ENCODE data around the gene SLC41A1. TPM values are rescaled to one million over a fixed set of nuclear protein-coding genes. Genes with fewer than 3 reads are reported as not detected.

SLC41A1 gene
- 15.7 and 29.8 TPM in 2 replicates for total RNA-seq

GRCh38 chr1:205812878-205813754, at the start of gene SLC41A1:
SLC41A1 (minus strand) TSS chr1:205813198; CDS start chr1:205810441, 2,757 bp downstream.

GRCh38 chr1:205849619-205850355, 36.8 kb upstream of the SLC41A1 start, which contains the start of gene PM20D1:
PM20D1 (minus strand) TSS chr1:205850132; CDS start chr1:205850072, 60 bp downstream.

GRCh38 chr1:205775015-205775716, 37.8 kb downstream of the SLC41A1 start, which contains the start of gene RAB29:
RAB29 (minus strand) TSS chr1:205775482; CDS start chr1:205774956, 526 bp downstream.

GRCh38 chr1:205750138-205751035, 62.6 kb downstream of the SLC41A1 start, which contains the start of gene NUCKS1:
NUCKS1 (minus strand) TSS chr1:205750182; CDS start chr1:205749973, 209 bp downstream.

Other genes with a start within 250 kb of the SLC41A1 start
- 11.9 and 15.2 TPM in 2 replicates for gene ELK4, start 181.2 kb downstream of the SLC41A1 start, total RNA-seq
- 6.0 and 6.2 TPM in 2 replicates for gene SLC45A3, start 132.7 kb downstream of the SLC41A1 start, total RNA-seq
- 67.5 and 81.3 TPM in 2 replicates for gene NUCKS1, start 63.0 kb downstream of the SLC41A1 start, total RNA-seq
- gene RAB29, start 37.7 kb downstream of the SLC41A1 start, total RNA-seq = 13.4 and 20.6 TPM in 2 replicates
- gene PM20D1, start 36.9 kb upstream of the SLC41A1 start, total RNA-seq = not detected in 2 replicates
- under 0.01 TPM in 1 of 2 replicates, not detected in the other for gene SLC26A9, start 130.3 kb upstream of the SLC41A1 start, total RNA-seq
- 3.1 and 8.6 TPM in 2 replicates for gene RAB7B, start 190.2 kb upstream of the SLC41A1 start, total RNA-seq
- not detected in 2 replicates for gene CTSE, start 210.7 kb upstream of the SLC41A1 start, total RNA-seq
- gene RHEX, start 240.0 kb upstream of the SLC41A1 start, total RNA-seq = not detected in 2 replicates

Data from cardiac atrium fibroblast (primary cell).